T-helper 1 cell treated with Interleukin-12 subunit alpha and Interleukin-12 subunit beta and Interleukin-4 antibody, amounts not matched to agents 30 ng/mL and 1 ng/mL, for 36 hours (primary cell): Measurements from ENCODE around the gene BLOC1S1. TPM values are rescaled to one million over a fixed set of nuclear protein-coding genes. Genes with fewer than 3 reads are reported as not detected.

ENCODE experiments used
- intact Hi-C: fragments of 100-400 bp; cut with micrococcal nuclease; formaldehyde crosslinking; loops from one replicate; pipeline ENCODE4 v1.15.1; 2024
- total RNA-seq: library from RNA; stranded (reverse); gene quantifications from 2 replicates; pipeline ENCODE4 v1.2.3, GENCODE V29; 2022

The BLOC1S1 gene
- total RNA-seq, 1 donor from 2014 or later, result 115 TPM

DNA sequence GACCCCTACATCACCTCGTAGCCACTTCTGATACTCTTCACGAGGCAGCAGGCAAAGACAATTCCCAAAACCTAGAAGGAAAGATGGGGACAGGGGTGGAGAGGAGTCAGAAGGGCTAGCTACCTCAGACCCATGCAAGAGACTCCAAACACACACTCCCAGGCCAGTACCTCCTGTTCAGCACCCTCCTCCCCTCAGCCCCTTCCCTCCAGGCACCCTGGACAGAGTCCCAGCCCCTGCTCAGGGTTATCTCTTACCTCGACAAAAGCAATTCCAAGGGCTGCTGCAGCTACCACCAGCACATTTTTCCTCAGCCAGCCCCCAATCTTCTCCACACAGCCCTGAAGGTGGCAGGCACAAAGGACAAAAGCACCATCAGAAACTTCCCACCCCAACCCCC is 9.7 kb downstream of the BLOC1S1 start:
- intact Hi-C loops, result no loop called here

DNA sequence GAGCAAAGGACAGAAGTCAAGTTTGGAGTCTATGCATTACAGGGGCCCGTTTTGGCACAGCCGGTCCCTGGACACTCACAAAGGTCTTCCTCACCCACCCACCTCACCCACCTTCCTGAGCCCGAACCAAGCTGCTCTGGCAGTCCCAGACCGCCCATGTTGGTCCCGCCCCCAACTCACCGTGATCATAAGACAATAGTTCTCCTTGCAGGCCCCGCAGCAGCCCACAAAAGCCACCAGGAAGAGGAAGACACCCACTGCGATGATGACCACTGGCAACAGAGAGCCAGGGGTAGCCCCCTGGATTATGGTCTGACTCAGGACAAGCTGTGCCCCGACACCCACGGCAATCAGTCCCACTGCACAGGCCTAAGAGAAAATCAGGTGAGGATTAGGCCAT is 11.1 kb downstream of the BLOC1S1 start:
- intact Hi-C loops, result no loop called here

DNA sequence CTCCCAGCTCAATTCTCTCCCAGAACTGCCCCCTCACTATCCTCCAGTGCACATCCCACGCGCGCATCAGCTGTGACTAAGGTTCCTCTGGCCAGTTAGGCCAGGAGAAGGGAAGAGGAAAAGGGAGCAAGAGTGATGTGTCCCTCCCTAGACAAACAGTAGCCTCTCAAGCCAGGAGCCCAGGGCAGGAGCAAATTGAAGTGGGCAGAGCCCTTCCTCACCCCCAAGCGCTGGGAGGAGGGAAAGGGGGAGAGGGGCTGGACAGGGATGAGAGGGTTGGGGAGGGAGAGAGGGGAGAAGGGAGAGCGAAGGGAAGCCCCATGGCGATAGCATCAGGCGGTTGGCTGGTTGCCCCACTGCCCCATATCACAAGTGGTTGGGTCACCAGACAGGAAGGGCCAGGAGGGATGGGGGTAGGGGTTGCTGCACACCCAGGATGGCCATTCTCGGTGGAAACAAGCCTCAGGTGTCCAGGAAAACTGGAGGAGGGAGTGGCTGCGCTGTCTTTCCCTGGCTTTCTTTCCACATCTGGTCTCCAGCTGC is 11.9 kb downstream of the BLOC1S1 start:
- intact Hi-C loops, result loop anchor here (2.0 kb wide), 1 partner anchor 539 kb away; no protein-coding TSS in a partner anchor

DNA sequence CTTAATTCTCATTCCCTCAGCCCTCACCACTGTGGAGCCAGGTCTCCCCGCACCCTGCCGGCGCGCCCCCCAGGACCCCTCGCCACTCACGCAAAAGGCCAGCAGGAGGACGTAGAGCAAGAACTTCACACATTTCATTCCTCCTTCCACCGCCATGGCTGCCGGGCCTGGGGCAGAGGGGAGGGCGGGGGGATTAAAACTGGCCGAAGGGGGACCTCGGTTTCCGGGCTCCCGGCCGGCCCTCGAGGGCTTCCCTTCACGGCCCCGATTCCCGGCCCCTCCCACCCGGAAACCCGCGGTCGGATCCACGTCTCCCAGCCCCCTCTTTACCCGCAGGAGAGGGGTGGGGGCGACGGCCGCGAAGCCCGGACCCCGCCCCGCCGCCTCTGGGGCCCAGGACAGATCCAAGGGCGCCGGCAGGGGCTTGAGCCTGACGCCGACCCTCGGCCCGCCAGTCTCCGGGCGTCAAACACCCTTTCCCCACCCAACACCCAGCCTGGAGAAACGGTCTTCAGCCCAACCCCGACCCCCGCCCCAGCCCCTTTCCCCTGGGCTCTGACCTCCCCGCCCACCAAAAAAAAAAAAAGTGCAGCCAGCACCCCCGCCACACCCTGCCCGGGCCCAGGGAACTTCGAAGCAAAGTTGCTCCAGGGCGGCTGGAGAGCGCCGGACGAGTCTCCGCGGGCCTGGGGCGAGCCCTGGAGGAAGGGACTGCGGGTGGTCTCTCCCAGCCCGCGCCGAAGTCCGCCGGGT is 12.5 kb downstream of the BLOC1S1 start:
- intact Hi-C loops, result loop anchor here (2.0 kb wide), 1 partner anchor 540 kb away; no protein-coding TSS in a partner anchor

DNA sequence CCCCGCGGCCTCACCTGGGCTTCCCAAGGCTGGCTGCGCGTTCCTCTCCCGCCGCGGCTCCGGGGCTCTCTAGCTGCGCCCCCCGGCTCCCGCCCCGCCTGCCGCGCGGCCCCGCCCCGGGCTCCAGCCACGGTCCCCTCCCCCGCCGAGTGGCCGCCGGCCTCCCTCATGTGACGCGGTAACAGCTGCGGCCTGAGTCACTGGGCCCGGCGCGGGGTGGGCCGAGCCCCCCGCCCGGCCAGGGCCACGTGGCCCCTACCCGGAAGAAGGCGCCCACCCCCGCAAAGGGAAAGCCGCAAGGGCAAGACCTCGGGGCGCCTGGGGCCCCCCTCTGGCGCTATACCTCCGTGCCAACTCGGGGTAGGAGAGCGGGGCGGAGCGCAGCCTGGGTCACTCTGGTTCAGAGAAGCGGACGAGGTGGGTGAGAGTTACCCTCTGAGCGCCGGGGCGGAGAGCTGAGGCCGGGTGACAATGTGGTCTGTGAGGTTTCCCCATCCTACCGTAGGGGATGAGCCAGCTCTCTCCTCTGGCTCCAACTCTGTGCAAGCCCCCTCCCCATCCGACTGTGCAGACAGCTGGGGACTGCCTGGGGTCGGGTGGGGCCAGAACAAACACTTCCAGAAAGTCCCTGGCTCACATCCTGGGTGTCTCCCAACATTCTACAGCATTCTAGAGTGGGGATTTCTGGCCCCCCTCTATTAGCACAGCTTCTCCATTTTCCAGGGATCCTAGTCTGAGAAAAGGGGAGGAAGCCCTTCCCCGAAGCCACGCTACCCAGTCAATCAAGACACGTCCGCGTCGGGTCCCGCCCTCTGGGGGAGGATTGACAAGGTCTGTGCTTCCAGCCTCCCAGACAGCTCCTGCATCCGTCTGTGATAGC is 13.3 kb downstream of the BLOC1S1 start, which contains the start of gene CD63:
Gene CD63 (minus strand): TSS at position 71 of the 880 bp plus-strand sequence. CDS start 668 bp downstream, outside the sequence.
- intact Hi-C loops, result loop anchor here (1.0 to 2.0 kb wide), 3 partner anchors 9 to 540 kb away; partner anchors contain the start of gene BLOC1S1

DNA sequence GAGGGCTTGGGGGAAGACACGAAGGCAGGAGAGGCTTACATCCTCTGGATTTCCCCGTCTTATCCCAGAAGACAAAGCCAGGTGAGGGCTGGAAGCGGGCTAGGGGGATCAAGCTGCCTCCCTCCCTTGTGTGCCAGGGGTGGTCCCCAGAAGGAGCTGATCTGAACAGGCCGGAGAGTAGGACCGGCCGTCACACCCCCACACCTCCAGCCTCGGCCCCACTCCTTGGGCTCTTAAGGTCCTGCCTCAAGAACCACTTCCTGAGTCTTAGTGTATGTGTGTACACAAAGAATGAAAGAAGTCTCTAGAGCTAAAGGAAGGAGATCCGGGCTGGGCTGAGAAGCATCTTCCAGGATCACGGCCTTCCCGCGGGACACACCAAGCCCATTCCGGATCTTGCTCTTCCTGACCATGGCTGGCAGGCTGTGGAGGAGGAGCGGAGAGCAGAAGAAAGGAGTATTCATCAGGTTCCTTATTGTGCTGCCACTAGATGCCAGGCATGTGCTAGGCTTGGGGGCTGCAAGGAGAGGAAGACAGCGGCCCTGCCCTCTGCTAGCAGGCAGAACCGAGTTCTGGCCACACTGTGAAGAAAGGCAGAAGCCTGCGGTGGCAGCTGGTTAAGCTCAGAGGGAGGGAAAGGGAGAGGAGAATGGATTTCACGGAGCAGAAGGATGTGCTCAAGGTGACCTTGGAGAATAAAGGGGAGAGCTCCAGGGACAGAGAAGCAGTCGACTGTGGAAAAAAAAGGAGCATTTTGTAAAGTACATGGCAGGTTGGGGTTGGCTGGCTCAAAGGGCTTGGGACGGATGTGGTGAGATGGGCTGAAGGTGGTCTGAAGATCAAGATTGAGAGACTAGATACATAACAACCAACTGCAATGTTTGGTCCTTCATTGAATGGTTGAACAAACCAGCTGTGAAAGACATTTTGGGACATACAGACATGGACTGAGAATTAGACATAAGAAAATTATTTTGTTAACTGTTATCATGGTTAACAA is 14.3 kb downstream of the BLOC1S1 start:
- intact Hi-C loops, result loop anchor here (1.0 to 2.0 kb wide), 5 partner anchors 8 to 541 kb away; partner anchors contain the start of genes BLOC1S1, PYM1 and ZC3H10

DNA sequence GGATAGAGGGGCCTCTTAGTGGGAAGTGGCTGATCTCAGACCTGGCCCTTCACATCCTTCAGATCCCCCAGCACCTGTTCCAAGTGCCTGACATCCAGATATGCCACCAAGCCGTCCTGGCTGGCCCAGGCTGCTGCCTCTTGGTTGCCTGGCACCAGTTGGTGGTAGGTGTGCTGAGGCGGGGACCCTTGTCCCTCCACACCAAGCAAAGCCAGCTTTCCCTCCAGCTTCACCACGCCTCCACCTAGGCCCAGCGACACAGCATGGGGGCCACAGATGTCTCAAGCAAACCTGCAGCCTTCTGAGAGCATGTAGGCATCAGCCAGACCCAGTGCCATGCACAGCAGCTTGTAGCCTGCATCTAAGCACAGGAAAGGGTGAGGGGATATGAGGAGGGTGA is 16.4 kb downstream of the BLOC1S1 start:
- intact Hi-C loops, result no loop called here

DNA sequence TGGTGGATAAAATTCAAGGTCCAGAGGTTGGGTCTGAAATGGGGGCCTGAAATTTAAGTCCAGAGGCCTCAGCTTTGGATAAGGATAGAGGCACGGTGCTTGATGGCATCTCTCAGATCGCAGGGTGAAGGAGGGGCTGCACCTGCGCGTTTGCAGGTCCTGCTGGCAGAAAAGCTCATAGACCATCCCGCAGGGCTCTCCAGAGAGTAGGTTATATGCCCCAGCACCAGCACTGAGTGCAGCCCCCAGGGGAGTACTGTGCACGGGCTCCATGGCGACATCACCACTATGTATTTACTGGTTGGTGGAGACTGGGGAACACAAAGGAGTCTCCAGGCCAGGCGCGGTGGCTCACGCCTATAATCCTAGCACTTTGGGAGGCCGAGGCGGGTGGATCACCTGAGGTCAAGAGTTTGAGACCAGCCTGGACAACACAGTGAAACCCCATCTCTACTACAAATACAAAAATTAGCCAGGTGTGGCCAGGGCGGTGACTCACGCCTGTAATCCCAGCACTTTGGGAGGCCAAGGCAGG is 17.2 kb downstream of the BLOC1S1 start:
- intact Hi-C loops, result no loop called here

DNA sequence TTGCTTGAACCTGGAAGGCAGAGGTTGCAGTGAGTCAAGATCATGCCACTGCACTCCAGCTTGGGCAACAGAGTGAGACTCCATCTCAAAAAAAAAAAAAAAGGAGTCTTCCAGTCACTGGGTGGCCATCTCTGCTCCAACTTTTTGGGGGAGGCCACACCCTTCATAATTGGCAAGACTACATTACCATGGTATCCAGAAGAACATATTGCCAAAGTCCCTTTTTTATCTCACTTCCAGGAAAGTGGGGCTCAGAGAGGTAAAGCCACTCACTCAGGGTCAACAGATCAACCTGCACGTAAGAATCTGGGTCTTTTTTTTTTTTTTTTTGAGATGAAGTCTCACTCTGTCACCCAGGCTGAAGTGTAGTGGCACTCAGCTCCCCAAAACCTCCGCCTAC is 18.0 kb downstream of the BLOC1S1 start:
- intact Hi-C loops, result no loop called here

DNA sequence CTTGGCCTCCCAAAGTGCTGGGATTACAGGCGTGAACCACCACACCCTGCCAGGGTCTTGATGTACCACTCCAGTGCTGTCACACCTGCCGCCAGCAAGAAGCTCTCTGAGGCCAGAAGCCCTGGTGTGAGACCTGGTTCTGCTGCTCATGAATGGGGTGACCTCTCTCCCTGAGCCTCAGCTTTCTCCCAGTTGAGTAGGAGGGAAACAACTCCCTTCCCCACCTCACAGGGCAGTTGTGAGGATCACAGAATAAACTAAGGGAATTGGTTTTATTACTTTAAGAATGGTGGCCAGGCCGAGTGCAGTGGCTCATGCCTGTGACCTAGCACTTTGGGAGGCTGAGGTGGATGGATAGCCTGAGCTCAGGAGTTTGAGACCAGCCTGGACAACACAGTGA is 18.7 kb downstream of the BLOC1S1 start:
- intact Hi-C loops, result no loop called here

DNA sequence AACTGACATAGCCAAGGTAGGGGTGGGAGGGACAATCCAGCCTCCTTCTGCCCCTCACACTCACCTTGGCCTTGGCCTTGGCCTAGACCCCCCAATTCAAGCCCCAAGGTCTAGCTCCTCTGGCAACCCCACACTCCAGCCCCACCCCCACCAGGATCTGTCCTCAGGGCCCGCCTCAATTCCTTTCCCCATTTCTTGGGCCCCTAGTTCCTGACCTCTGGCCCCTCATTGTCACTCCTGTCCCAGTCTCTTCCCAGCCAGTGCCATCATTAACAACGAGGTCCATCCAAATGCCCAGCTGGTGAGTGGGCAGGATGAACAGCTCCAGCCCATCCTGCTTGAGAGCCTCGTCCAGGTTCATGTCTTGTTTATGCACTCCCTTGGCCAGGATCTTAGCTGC is 20.2 kb downstream of the BLOC1S1 start:
- intact Hi-C loops, result no loop called here

DNA sequence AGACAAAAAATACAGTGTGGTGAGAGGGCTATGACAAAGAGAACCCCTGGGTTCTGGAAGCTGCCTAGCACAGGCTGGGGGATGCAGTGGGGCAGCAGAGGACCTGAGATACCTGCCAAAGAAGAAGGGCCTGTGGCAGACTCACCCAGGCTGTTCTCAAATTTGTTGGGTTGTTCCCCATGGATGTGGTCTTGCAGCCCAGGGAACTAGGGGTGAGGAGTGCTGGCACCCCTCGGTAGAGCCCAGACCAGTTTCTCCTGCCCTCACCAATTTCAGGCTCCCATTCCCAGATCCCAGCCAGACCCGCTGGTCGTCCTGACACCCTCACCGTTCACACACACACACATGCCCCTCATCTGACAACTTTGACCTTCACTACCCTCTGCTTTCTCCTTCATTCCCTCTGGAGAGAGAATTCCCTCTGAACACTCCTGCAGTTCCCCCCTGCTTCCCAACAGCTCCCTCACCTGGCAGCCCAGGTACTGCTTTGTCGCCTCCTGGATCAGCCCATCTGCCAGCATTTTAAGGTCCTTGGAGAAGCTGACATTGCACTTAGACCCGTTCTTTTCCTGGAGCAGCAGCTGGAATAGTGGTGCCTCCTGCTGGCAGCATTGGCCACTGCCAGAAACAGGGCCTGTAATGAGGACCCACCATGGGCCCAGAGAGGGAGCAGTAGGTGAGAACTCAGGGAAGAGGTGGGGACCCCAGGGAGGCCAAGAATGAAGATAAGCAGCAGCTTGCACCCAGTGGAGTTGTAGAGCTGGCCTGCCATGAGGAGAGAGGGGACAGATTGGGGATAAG is 21.1 kb downstream of the BLOC1S1 start:
- intact Hi-C loops, result loop anchor here (1.0 kb wide), 2 partner anchors 13 to 91 kb away; no protein-coding TSS in a partner anchor

DNA sequence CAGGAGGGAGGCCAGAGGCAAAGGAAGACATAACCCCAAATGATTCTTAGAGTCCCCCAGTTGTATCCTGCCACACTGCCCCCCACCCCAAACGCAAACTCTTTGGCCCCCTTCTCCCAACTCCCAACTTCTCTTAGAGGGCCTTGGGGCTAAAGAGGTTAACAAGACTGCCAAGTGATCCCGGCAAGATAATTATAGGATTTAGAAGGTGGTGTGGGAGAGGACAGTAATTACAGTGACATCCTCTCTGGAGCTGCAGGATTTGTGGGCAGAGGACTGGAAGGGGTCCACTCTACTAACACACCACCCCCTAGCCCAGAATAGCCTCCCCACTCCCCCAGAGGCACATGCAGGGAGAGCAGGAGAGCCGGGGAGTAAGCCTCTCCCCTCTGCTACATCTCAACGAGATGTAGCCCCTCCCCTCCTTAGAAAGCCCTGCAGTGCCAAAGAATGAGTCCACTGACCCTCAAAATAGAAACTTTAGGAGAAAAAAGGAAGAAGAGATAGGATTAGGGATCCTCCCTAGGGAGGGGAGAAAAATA is 21.8 kb downstream of the BLOC1S1 start:
- intact Hi-C loops, result loop anchor here (1.0 to 2.0 kb wide), 17 partner anchors 8 to 549 kb away; partner anchors contain the start of genes BLOC1S1, CD63, DNAJC14 and NABP2

DNA sequence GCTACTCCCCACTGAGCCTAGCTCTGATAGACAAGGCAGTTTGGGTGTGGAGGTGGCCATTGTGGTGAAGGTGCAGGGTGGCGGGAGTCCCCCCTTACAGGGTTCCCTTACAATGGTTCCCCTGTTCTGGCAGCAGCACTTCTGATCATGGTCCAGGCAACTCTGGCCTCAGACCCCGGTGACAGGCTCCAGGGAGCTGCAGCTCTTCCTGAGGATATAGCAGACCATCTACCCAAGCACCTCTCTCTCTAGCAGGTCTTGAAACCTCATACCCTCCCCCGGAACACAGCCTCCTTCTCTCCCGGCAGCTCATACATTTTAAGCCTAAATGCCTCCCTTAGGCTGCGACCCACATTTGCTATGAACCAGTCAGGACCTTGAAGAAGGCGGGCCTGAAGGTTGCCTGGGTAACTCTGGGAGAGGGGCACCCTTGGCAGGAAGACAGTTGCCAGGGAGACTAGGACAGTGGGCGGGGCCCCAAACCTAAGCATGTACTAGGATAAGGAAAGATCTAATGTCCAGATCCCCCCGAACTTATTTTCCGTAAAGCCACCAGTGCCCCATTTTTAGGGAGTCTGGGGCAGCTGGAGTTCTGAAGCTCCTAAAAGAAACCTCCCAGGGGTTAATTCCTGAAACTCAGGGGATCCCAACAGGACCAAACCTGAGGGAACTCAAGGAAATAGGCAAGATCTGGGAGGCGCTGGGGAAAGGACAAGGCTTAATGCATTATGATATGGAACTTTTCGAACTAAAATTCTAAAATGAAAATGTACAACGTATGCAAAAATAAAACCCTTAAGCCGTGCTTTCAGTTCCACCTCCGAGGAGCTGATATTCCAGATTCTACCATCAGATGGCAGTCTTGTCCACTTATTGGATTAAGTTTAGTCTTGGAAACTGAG is 22.5 kb downstream of the BLOC1S1 start:
- intact Hi-C loops, result loop anchor here (1.0 to 2.0 kb wide), 16 partner anchors 9 to 550 kb away; partner anchors contain the start of genes BLOC1S1, CD63, DNAJC14 and NABP2

DNA sequence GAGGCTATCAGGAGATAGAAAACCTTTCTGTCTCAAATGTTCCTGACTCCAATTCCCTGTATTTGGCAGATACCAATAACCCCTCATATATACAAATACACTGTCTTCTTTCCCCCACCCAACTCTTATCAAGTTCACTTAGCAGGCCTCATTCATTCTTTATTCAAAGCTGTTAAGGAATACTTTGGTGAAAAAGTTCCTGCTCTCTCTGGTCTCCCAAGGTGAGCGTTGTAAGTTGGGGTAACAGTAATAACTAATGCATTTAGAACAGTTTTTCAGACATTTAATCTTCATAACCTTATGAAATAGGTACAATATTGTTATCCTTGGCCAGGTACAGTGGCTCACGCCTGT is 23.2 kb downstream of the BLOC1S1 start:
- intact Hi-C loops, result loop anchor here (1.0 to 2.0 kb wide), 4 partner anchors 58 to 550 kb away; partner anchors contain the start of genes NABP2 and PA2G4

DNA sequence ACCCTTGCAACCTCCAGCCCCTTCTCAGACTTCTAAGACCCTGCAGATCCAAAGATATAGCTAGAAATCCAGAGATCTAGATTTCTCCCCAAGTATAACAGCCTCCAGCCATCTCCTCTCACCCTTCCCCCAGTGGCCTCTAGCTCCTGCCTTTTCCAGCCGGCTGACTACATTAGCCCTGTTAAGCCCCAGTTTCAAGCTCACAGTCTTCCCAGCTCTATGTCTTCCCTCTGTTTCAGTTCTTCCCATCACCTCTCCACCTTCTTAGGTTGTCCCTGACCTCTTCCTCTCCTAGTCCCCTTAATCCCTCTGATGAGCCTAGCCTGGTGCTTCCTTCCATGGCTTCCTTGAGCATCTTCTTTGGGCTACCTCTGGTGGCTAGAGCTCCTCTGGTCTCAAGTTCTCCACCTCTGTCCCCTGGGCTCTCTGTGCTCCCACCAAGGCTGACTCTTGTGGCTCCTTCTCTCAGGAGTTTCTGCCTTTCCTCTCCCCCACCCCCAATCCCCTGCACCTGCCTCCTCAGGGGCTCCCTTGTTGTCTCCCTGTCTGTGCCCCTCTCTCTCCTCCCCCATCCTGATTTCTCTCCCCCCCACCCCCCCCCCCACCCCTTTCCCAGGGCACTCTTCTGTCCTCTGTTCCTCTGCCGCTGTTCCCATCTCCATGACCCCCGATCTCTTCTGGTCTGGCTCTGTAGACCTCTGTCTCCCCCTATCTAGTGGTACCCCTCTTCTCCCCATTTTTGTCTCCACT is 26.3 kb downstream of the BLOC1S1 start:
- intact Hi-C loops, result loop anchor here (2.0 kb wide), 1 partner anchor 727 kb away; the partner anchor contains the start of gene SPRYD4
